Measurements from ENCODE around the gene MYL2. TPM values are rescaled to one million over a fixed set of nuclear protein-coding genes. Genes with fewer than 3 reads are reported as not detected.

The MYL2 gene
- total RNA-seq, 1 donor from 2014 or later: not detected

- H3K4me1 Mint-ChIP-seq (ENCODE audit: unreplicated experiment): peaks cover 13% of the 10 kb centered on the region
- DNase-seq (ENCODE audit: extremely low spot score, unreplicated experiment): no peak
- H3K36me3 Mint-ChIP-seq (ENCODE audit: unreplicated experiment): no peaks in the 10 kb centered on the region
- no peak overlapping the region for H3K4me3 Mint-ChIP-seq (ENCODE audit: unreplicated experiment)
- H3K27ac Mint-ChIP-seq (ENCODE audit: unreplicated experiment): no peak overlapping the region
- no peak for TF ChIP-seq CTCF (IDR thresholded peaks at IDR 0.05)
- no peaks in the 10 kb centered on the region for H3K9me3 Mint-ChIP-seq (ENCODE audit: unreplicated experiment)
- peaks cover 11% of the 10 kb centered on the region for H3K27me3 Mint-ChIP-seq (ENCODE audit: unreplicated experiment)
Measured at GRCh38 chr12:110917467-110917866, 2.9 kb downstream of the MYL2 start.

- no peak for TF ChIP-seq CTCF (IDR thresholded peaks at IDR 0.05)
- H3K9me3 Mint-ChIP-seq (ENCODE audit: unreplicated experiment): no peaks in the 10 kb centered on the region
- no peak overlapping the region for H3K4me3 Mint-ChIP-seq (ENCODE audit: unreplicated experiment)
- no peak overlapping the region for H3K27ac Mint-ChIP-seq (ENCODE audit: unreplicated experiment)
- no peaks in the 10 kb centered on the region for H3K36me3 Mint-ChIP-seq (ENCODE audit: unreplicated experiment)
- peaks cover 11% of the 10 kb centered on the region for H3K27me3 Mint-ChIP-seq (ENCODE audit: unreplicated experiment)
- no peak for DNase-seq (ENCODE audit: extremely low spot score, unreplicated experiment)
- peaks cover 10% of the 10 kb centered on the region for H3K4me1 Mint-ChIP-seq (ENCODE audit: unreplicated experiment)
Measured at GRCh38 chr12:110916295-110916875, 4.0 kb downstream of the MYL2 start.

GRCh38 chr12:110913119-110914056 is 7.0 kb downstream of the MYL2 start:
- Mint-ChIP-seq H3K27me3 (ENCODE audit: unreplicated experiment) (peaks cover 4% of the 10 kb centered on the region), H3K27ac (ENCODE audit: unreplicated experiment) (no peak overlapping the region)
- no peak for DNase-seq (ENCODE audit: extremely low spot score, unreplicated experiment)

GRCh38 chr12:110912263-110912662 is 8.1 kb downstream of the MYL2 start:
- Mint-ChIP-seq H3K4me1 (ENCODE audit: unreplicated experiment) (peaks cover 2% of the 10 kb centered on the region), H3K36me3 (ENCODE audit: unreplicated experiment) (no peaks in the 10 kb centered on the region), H3K9me3 (ENCODE audit: unreplicated experiment) (no peaks in the 10 kb centered on the region), H3K4me3 (ENCODE audit: unreplicated experiment) (no peak overlapping the region), H3K27ac (ENCODE audit: unreplicated experiment) (no peak overlapping the region), H3K27me3 (ENCODE audit: unreplicated experiment) (peaks cover 6% of the 10 kb centered on the region)
- TF ChIP-seq CTCF (IDR thresholded peaks at IDR 0.05): no peak
- DNase-seq (ENCODE audit: extremely low spot score, unreplicated experiment): no peak

More at GRCh38 chr12:110913119-110914056, 7.0 kb downstream of the MYL2 start:
- no peaks in the 10 kb centered on the region for H3K9me3 Mint-ChIP-seq (ENCODE audit: unreplicated experiment)
- no peak overlapping the region for H3K4me3 Mint-ChIP-seq (ENCODE audit: unreplicated experiment)
- TF ChIP-seq CTCF (IDR thresholded peaks at IDR 0.05): no peak
- H3K36me3 Mint-ChIP-seq (ENCODE audit: unreplicated experiment): no peaks in the 10 kb centered on the region
- H3K4me1 Mint-ChIP-seq (ENCODE audit: unreplicated experiment): peaks cover 7% of the 10 kb centered on the region

Measured in osteocyte (in vitro differentiated cells).